ENCODE measurements around the gene NKX6-1. TPM values are rescaled to one million over a fixed set of nuclear protein-coding genes. Genes with fewer than 3 reads are reported as not detected.

Gene NKX6-1
- total RNA-seq, 1 experiment from 2014 or later = 0.09 TPM

- Mint-ChIP-seq H3K9me3 (peaks cover 0 to under 1% of the 10 kb centered on the region in 2 experiments; a peak in 1 of 5 replicates), H3K27ac (no peak overlapping the region), H3K27me3 (ENCODE audit: low read depth) (peaks cover 98% of the 10 kb centered on the region), H3K4me3 (peak overlapping the region; percentile 37 to 82), H3K36me3 (ENCODE audit: insufficient read depth in 1 of 3, low read depth in 3 of 3) (no peaks in the 10 kb centered on the region; a peak in 1 of 7 replicates), H3K4me1 (peaks cover 47 to 66% of the 10 kb centered on the region in 2 experiments)
- Histone ChIP-seq H2BK20ac (ENCODE audit: low read depth, low read length, poor library complexity, severe bottlenecking) (no peak overlapping the region), H4K20me1 (ENCODE audit: control insufficient read depth, insufficient read depth, insufficient read length) (peaks cover 3% of the 10 kb centered on the region), H3K27ac (ENCODE audit: insufficient read length, low read depth, low read length) (no peak overlapping the region), H4K5ac (ENCODE audit: insufficient read length, low read depth, low read length) (no peak overlapping the region), H2AK5ac (ENCODE audit: insufficient read length, low read length) (no peak overlapping the region), H3K4ac (ENCODE audit: low read depth, low read length) (no peak overlapping the region), H3K18ac (ENCODE audit: insufficient read length, low read depth, low read length) (no peak overlapping the region), H3K79me2 (ENCODE audit: insufficient read depth, low read length) (no peaks in the 10 kb centered on the region), H2BK12ac (ENCODE audit: insufficient read length, low read depth, low read length) (no peak overlapping the region), H2BK15ac (ENCODE audit: low read depth, low read length) (no peak overlapping the region), H2BK5ac (ENCODE audit: insufficient read length, low read length) (no peak overlapping the region), H3K9ac (ENCODE audit: extremely low read depth, insufficient read length, low read length) (no peak overlapping the region), H3K56ac (ENCODE audit: insufficient read length, low read depth, low read length) (no peak overlapping the region), H3K4me1 (ENCODE audit: insufficient read depth, low read length) (no peaks in the 10 kb centered on the region), H3K23ac (ENCODE audit: insufficient read length, low read depth, low read length) (no peak overlapping the region), H2AFZ (ENCODE audit: low read length) (no peak overlapping the region), H3K23me2 (ENCODE audit: insufficient read length, low read depth, low read length, poor library complexity, severe bottlenecking) (peaks cover 28% of the 10 kb centered on the region), H3K4me2 (ENCODE audit: insufficient read depth, insufficient read length, low read length) (peak overlapping the region; percentile 47), H4K91ac (ENCODE audit: insufficient read length, low read depth, low read length) (no peak overlapping the region), H3T11ph (ENCODE audit: low read length) (no peak overlapping the region), H3K14ac (ENCODE audit: insufficient read depth, low read length) (no peak overlapping the region), H3K79me1 (ENCODE audit: insufficient read depth, low read depth, low read length, poor library complexity, severe bottlenecking) (no peaks in the 10 kb centered on the region), H2BK120ac (ENCODE audit: low read depth, low read length, poor library complexity, severe bottlenecking) (no peak overlapping the region), H3K27me3 (ENCODE audit: insufficient read depth, low read length) (peaks cover 80% of the 10 kb centered on the region), H4K8ac (replicated peaks; ENCODE audit: insufficient read length, low read depth, low read length) (no peak overlapping the region), H3K9me3 (ENCODE audit: control insufficient read depth, low read depth, low read length) (no peaks in the 10 kb centered on the region)
- peak; percentile 65 for DNase-seq
- no CpG with 5 or more reads among the region's 53 CpGs for WGBS (ENCODE audit: extremely low coverage, insufficient read length, low lambda C conversion rate)
- TF ChIP-seq CTCF (conservative IDR thresholded peaks at IDR 0.05) = no peak
Observed at GRCh38 chr4:84496706-84497503, 2.2 kb downstream of the NKX6-1 start.
